Panc1 (cell line): ENCODE data around the gene GALNT10. TPM values are rescaled to one million over a fixed set of nuclear protein-coding genes. Genes with fewer than 3 reads are reported as not detected.

ENCODE experiments used
- ATAC-seq: fragments of 200-7000 bp; cut with Tn5 transposase; 2 replicates; pipeline ENCODE4 v1.9.1; 2020; ENCODE audit warnings: mild to moderate bottlenecking, moderate library complexity
- BruUV-seq: library from RNA; stranded (reverse); fragments of 400-500 nt; replicated peaks from 2 replicates; lab custom pipeline; 2021; lab: Mats Ljungman, UMichigan
- CTCF ChIA-PET: fragments of 300-600 bp; sonication (Branson Sonifier 250); formaldehyde crosslinking; loops from one replicate; lab custom pipeline; 2022; ENCODE audit warnings: antibody characterized with exemption; lab: Charles Lee
- POLR2A ChIA-PET: fragments of 300-600 bp; sonication (Branson Sonifier 250); formaldehyde crosslinking; loops from one replicate; lab custom pipeline; 2022; ENCODE audit warnings: antibody characterized with exemption; lab: Charles Lee
- DNase-seq: peaks from one replicate; pipeline ENCODE4 v3.0.0-alpha.2; 2010; ENCODE audit warnings: low read depth, low spot score
- H3K27ac ChIP-seq: 2 replicates; pipeline ENCODE4 v1.5.1; 2011; ENCODE audit warnings: mild to moderate bottlenecking, low read length, inconsistent platforms
- H3K27me3 ChIP-seq: fragments of 200-500 bp; sonication (Bioruptor generic); 2 replicates; pipeline ENCODE4 v1.6.0; 2014; ENCODE audit warnings: low read length, inconsistent platforms; ENCODE audit not compliant: control insufficient read depth, insufficient read depth
- H3K36me3 ChIP-seq: fragments of 200-500 bp; sonication (Bioruptor generic); 2 replicates; pipeline ENCODE4 v1.5.1; 2014; ENCODE audit warnings: inconsistent platforms, mild to moderate bottlenecking, low read length, moderate library complexity; ENCODE audit not compliant: control insufficient read depth, insufficient read depth
- H3K4me1 ChIP-seq: 2 replicates; pipeline ENCODE4 v1.5.1; 2011; ENCODE audit warnings: inconsistent platforms, mild to moderate bottlenecking, low read length, moderate library complexity; ENCODE audit not compliant: control insufficient read depth, insufficient read depth
- H3K4me3 ChIP-seq, 2 experiments: 2 replicates each; pipeline ENCODE4 v1.5.1; 2011 to 2012; ENCODE audit warnings: low read depth in 2 of 2, low read length in 2 of 2, mild to moderate bottlenecking in 2 of 2, inconsistent platforms in 1 of 2, moderate library complexity in 1 of 2
- H3K9me3 ChIP-seq: fragments of 200-500 bp; sonication (Bioruptor generic); 2 replicates; pipeline ENCODE4 v1.5.1; 2014; ENCODE audit warnings: low read depth, mild to moderate bottlenecking, inconsistent platforms, low read length, moderate library complexity; ENCODE audit not compliant: control insufficient read depth, insufficient read depth
- POLR2AphosphoS5 ChIP-seq: IDR thresholded peaks from 2 replicates; pipeline ENCODE4 v1.6.1; 2012; ENCODE audit warnings: mild to moderate bottlenecking, low read depth, low read length, moderate library complexity
- SIN3A ChIP-seq: IDR thresholded peaks from 2 replicates; pipeline ENCODE4 v1.6.1; 2012; ENCODE audit warnings: low read depth, mild to moderate bottlenecking, low read length, moderate library complexity, borderline replicate concordance; ENCODE audit not compliant: insufficient read depth
- TCF7L2 ChIP-seq: IDR thresholded peaks from 2 replicates; pipeline ENCODE4 v1.6.1; 2011; ENCODE audit warnings: mild to moderate bottlenecking, low read depth, low read length, inconsistent platforms
- in situ Hi-C: cut with HindIII; loops from 2 replicates; pipeline ENCODE4 v1.10.0; 2016; ENCODE audit warnings: low sequenced_read_pairs, low pct_unique_long_range_greater_than_20kb
- intact Hi-C: fragments of 100-400 bp; cut with micrococcal nuclease; formaldehyde crosslinking; loops from one replicate; pipeline ENCODE4 v1.10.0; 2022; ENCODE audit not compliant: unreplicated experiment
- total RNA-seq: library from RNA; stranded (reverse); gene quantifications from one replicate; pipeline ENCODE4 v1.2.1, GENCODE V29; 2021; ENCODE audit not compliant: unreplicated experiment
- TF ChIP-seq, protein P1 (sequence below): fragments of 450-650 bp; IDR thresholded peaks from 2 replicates; pipeline ENCODE4 v1.5.1; 2017; ENCODE audit warnings: mild to moderate bottlenecking
- TF ChIP-seq, protein P2 (sequence below), 2 experiments: IDR thresholded peaks; 2 replicates each; pipeline ENCODE4 v1.6.1; 2011 to 2012; ENCODE audit warnings: low read depth in 2 of 2, control low read depth in 1 of 2, low read length in 1 of 2, mild to moderate bottlenecking in 1 of 2, moderate library complexity in 1 of 2; ENCODE audit not compliant: insufficient read depth in 1 of 2

GALNT10 gene
- total RNA-seq, 1 experiment from 2014 or later, result 50.5 TPM

DNA sequence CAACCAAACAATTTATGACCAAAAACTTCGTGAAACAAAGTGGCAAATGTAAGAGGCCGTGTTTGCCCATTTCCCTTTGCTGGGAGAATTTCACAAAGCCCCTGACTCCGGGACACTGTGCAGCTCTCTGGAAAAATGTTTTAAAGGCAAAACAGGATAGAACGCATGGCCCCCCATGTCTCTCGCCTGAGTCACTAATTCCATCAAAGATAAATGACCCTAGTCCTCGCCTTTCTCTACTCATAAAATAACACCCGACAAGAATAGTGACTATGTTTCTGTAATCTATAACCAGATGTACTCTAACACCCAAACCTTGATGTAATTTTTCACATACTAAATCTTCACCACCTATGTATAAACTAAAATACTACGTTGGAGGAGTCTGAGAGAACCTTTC lies 199.6 kb downstream of the GALNT10 start:
- H3K4me3 ChIP-seq, result no peak overlapping the region
- no peak overlapping the region for H3K27ac ChIP-seq
- DNase-seq, result no peak
- ATAC-seq, result no peak
- ChIA-PET CTCF (no interaction called here), POLR2A (no interaction called here)
- TF ChIP-seq, protein P1, sequence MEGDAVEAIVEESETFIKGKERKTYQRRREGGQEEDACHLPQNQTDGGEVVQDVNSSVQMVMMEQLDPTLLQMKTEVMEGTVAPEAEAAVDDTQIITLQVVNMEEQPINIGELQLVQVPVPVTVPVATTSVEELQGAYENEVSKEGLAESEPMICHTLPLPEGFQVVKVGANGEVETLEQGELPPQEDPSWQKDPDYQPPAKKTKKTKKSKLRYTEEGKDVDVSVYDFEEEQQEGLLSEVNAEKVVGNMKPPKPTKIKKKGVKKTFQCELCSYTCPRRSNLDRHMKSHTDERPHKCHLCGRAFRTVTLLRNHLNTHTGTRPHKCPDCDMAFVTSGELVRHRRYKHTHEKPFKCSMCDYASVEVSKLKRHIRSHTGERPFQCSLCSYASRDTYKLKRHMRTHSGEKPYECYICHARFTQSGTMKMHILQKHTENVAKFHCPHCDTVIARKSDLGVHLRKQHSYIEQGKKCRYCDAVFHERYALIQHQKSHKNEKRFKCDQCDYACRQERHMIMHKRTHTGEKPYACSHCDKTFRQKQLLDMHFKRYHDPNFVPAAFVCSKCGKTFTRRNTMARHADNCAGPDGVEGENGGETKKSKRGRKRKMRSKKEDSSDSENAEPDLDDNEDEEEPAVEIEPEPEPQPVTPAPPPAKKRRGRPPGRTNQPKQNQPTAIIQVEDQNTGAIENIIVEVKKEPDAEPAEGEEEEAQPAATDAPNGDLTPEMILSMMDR, result no peak
- no peak for TF ChIP-seq TCF7L2
- TF ChIP-seq SIN3A, result no peak
- TF ChIP-seq, protein P2, sequence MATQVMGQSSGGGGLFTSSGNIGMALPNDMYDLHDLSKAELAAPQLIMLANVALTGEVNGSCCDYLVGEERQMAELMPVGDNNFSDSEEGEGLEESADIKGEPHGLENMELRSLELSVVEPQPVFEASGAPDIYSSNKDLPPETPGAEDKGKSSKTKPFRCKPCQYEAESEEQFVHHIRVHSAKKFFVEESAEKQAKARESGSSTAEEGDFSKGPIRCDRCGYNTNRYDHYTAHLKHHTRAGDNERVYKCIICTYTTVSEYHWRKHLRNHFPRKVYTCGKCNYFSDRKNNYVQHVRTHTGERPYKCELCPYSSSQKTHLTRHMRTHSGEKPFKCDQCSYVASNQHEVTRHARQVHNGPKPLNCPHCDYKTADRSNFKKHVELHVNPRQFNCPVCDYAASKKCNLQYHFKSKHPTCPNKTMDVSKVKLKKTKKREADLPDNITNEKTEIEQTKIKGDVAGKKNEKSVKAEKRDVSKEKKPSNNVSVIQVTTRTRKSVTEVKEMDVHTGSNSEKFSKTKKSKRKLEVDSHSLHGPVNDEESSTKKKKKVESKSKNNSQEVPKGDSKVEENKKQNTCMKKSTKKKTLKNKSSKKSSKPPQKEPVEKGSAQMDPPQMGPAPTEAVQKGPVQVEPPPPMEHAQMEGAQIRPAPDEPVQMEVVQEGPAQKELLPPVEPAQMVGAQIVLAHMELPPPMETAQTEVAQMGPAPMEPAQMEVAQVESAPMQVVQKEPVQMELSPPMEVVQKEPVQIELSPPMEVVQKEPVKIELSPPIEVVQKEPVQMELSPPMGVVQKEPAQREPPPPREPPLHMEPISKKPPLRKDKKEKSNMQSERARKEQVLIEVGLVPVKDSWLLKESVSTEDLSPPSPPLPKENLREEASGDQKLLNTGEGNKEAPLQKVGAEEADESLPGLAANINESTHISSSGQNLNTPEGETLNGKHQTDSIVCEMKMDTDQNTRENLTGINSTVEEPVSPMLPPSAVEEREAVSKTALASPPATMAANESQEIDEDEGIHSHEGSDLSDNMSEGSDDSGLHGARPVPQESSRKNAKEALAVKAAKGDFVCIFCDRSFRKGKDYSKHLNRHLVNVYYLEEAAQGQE (IDR thresholded peaks at IDR 0.05; ENCODE audit: insufficient read depth in 1 of 2, low read depth in 2 of 2, low read length in 1 of 2), result no peak
- TF ChIP-seq POLR2AphosphoS5, result no peak
- TSS peak; percentile 31 for BruUV-seq
- no peaks in the 10 kb centered on the region for H3K4me1 ChIP-seq
- no peaks in the 10 kb centered on the region for H3K27me3 ChIP-seq
- no peaks in the 10 kb centered on the region; the same call in 1 of the 2 replicates for H3K36me3 ChIP-seq
- in situ Hi-C loops (no loop called here), intact Hi-C loops (no loop called here)
- no peaks in the 10 kb centered on the region for H3K9me3 ChIP-seq

DNA sequence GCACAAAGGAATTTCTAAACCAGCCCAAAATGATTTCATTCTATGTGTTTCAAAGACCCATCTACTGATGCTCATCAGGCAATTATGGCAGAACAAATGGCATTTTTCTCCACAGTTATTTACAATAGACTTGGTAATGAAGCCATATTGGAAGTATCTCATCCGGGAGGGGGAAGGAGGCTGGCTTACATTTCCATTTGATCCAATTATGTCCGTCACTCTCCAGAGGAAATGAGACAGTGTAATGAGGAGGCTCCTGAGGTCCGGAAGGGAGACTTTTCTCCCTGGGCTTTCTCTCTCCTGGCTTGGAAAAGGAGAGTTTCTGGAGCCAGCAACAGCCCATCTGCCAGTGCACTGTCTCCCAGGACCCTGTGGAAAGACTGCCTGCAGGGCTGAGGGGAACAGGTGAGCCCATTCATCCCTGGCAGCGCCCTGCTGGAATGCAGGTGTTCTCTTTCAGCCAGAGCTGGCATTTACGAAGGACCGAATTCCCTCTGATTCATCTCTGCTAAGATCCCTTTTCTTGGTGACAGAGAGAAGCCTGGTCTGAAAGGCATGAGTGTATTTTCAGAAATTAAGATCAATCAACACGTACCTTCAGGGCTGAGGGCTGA lies 200.3 kb downstream of the GALNT10 start:
- Histone ChIP-seq H3K27ac (no peak overlapping the region), H3K9me3 (no peaks in the 10 kb centered on the region), H3K4me3 (no peak overlapping the region), H3K4me1 (no peaks in the 10 kb centered on the region), H3K27me3 (no peaks in the 10 kb centered on the region), H3K36me3 (no peaks in the 10 kb centered on the region; the same call in 1 of the 2 replicates)
- ATAC-seq (no peak), DNase-seq (no peak)
- ChIA-PET POLR2A (no interaction called here), CTCF (no interaction called here)
- in situ Hi-C loops (no loop called here), intact Hi-C loops (no loop called here)
- TF ChIP-seq TCF7L2 (no peak), SIN3A (no peak), POLR2AphosphoS5 (no peak)
- TF ChIP-seq, protein P1, result no peak
- TF ChIP-seq, protein P2 (IDR thresholded peaks at IDR 0.05; ENCODE audit: insufficient read depth in 1 of 2, low read depth in 2 of 2, low read length in 1 of 2), result no peak
- BruUV-seq, result no TSS peak
